HepG2 (cell line): ENCODE measurements around the gene SYCE3. TPM values are rescaled to one million over a fixed set of nuclear protein-coding genes. Genes with fewer than 3 reads are reported as not detected.

ENCODE experiments used
- AGO2 ChIP-seq: fragments of 200-400 bp; formaldehyde crosslinking; optimal IDR thresholded peaks from 2 replicates; pipeline ENCODE3; 2017; ENCODE audit warnings: mild to moderate bottlenecking, low read depth, low read length, moderate library complexity
- ARHGAP35 ChIP-seq: sonication (generic); formaldehyde crosslinking; IDR thresholded peaks from 2 replicates; pipeline ENCODE4 v1.9.0; 2022; ENCODE audit warnings: mild to moderate bottlenecking, inconsistent platforms, moderate library complexity, missing genetic modification reagents, borderline replicate concordance
- CHD4 ChIP-seq: fragments of 200-600 bp; sonication (generic); IDR thresholded peaks from 2 replicates; pipeline ENCODE4 v1.7.0; 2017; ENCODE audit warnings: mild to moderate bottlenecking, low read length, borderline replicate concordance
- HES4 ChIP-seq: sonication (generic); formaldehyde crosslinking; IDR thresholded peaks from 2 replicates; pipeline ENCODE4 v1.9.0; 2021; ENCODE audit warnings: mild to moderate bottlenecking, missing genetic modification reagents, borderline replicate concordance
- HMG20B ChIP-seq: conservative IDR thresholded peaks from 2 replicates; pipeline ENCODE4 v1.6.1; 2016; ENCODE audit warnings: missing genetic modification reagents, missing compliant biosample characterization
- KDM2A ChIP-seq: sonication (generic); formaldehyde crosslinking; IDR thresholded peaks from 2 replicates; pipeline ENCODE4 v1.4.0; 2020; ENCODE audit warnings: low read depth, missing genetic modification reagents, borderline replicate concordance
- MYC ChIP-seq: sonication (generic); formaldehyde crosslinking; IDR thresholded peaks from 2 replicates; pipeline ENCODE4 v1.9.0; 2021; ENCODE audit warnings: missing genetic modification reagents, borderline replicate concordance
- PCBP1 ChIP-seq: fragments of 200-400 bp; formaldehyde crosslinking; IDR thresholded peaks from 2 replicates; pipeline ENCODE4 v1.6.1; 2017; ENCODE audit warnings: mild to moderate bottlenecking, low read depth, low read length, borderline replicate concordance
- POGZ ChIP-seq: sonication (generic); formaldehyde crosslinking; IDR thresholded peaks from 2 replicates; pipeline ENCODE4 v1.4.0; 2020; ENCODE audit warnings: mild to moderate bottlenecking, missing genetic modification reagents
- TCF7 ChIP-seq: sonication (generic); IDR thresholded peaks from 2 replicates; pipeline ENCODE4 v1.6.1; 2016; ENCODE audit warnings: antibody characterized with exemption, low read depth
- ZBTB38 ChIP-seq: sonication (generic); formaldehyde crosslinking; IDR thresholded peaks from 2 replicates; pipeline ENCODE4 v1.5.1; 2020; ENCODE audit warnings: mild to moderate bottlenecking, missing genetic modification reagents
- ZNF138 ChIP-seq: sonication (generic); formaldehyde crosslinking; IDR thresholded peaks from 2 replicates; pipeline ENCODE4 v1.5.0; 2020; ENCODE audit warnings: mild to moderate bottlenecking, low read depth, missing genetic modification reagents
- ZNF747 ChIP-seq: sonication (generic); formaldehyde crosslinking; IDR thresholded peaks from 2 replicates; pipeline ENCODE4 v1.8.1; 2023; ENCODE audit warnings: missing genetic modification reagents, mild to moderate bottlenecking, borderline replicate concordance
- ZNF768 ChIP-seq: sonication (generic); formaldehyde crosslinking; IDR thresholded peaks from 2 replicates; pipeline ENCODE4 v1.4.0; 2020; ENCODE audit warnings: missing genetic modification reagents
- ZNF777 ChIP-seq: sonication (generic); formaldehyde crosslinking; IDR thresholded peaks from 2 replicates; pipeline ENCODE4 v1.4.0; 2020; ENCODE audit warnings: missing genetic modification reagents
- ZNF816 ChIP-seq: sonication (generic); formaldehyde crosslinking; IDR thresholded peaks from 2 replicates; pipeline ENCODE4 v1.8.0; 2022; ENCODE audit warnings: missing genetic modification reagents, mild to moderate bottlenecking, borderline replicate concordance
- polyA plus RNA-seq, 8 experiments: library from polyadenylated mRNA; depleted of rRNA in 3 of 8; stranded (reverse) in 7 of 8; unstranded in 1 of 8; fragments of >200 nt; fragmentation: Illumina TruSeq in 4 of 8; extraction: Trizol in 4 of 8; gene quantifications; 2 replicates each; pipeline versions ENCODE4 v1.2.1 to v1.2.3, GENCODE V29; 2011 to 2016; ENCODE audit warnings: low read depth in 4 of 8, missing spikeins in 1 of 8, mixed read lengths in 1 of 8; ENCODE audit not compliant: insufficient read depth in 1 of 8
- total RNA-seq, 5 experiments: library from RNA; depleted of rRNA; stranded (reverse); fragments of >200 nt; fragmentation: Illumina TruSeq; extraction: Trizol; gene quantifications; 2 replicates each; pipeline ENCODE4 v1.2.3, GENCODE V29; 2016; ENCODE audit warnings: low read depth in 1 of 5
- TF ChIP-seq, protein P1 (sequence below): sonication (generic); formaldehyde crosslinking; conservative IDR thresholded peaks from 2 replicates; pipeline ENCODE4 v1.4.0; 2020; ENCODE audit warnings: missing genetic modification reagents
- TF ChIP-seq, protein P2 (sequence below): sonication (generic); formaldehyde crosslinking; IDR thresholded peaks from 2 replicates; pipeline ENCODE4 v1.9.0; 2021; ENCODE audit warnings: mild to moderate bottlenecking, missing genetic modification reagents
- TF ChIP-seq, protein P3 (sequence below): IDR thresholded peaks from 2 replicates; pipeline ENCODE4 v1.6.1; 2012; ENCODE audit warnings: inconsistent platforms
- TF ChIP-seq, protein P4 (sequence below): sonication (generic); formaldehyde crosslinking; IDR thresholded peaks from 2 replicates; pipeline ENCODE4 v1.8.0; 2022; ENCODE audit warnings: mild to moderate bottlenecking, missing genetic modification reagents, borderline replicate concordance

Gene SYCE3
- total and polyA plus RNA-seq, 2 of the 13 experiments (the other 11 are each of a cell fraction or from before 2014, with no cell fraction given), result not detected

DNA sequence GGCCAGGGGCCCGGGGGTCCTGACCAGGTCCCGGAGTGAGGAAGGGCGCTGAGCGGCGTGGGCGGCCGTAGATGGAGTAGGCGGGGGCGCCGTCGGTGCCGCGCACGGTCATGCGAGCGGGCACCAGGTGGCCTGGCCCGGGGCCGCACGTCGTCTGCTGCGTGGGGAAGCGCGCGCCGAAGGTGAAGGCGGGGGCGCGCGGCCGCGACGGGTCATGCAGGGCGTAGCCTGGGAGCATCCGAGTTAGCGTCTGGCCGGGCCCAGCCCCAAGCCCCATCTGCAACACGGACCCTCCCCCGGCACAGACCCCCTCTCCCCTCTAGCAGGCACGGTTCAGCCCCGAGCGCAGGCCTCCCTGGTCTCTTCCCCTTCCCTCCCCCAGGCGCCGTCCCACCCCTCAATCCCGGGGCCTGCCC lies 31.2 kb downstream of the SYCE3 start (continued):
- TF ChIP-seq KDM2A (CRISPR knock-in tag) (peak; percentile 42; the same call in 1 of the 2 replicates), ARHGAP35 (CRISPR knock-in tag) (no peak), HMG20B (no peak), CHD4 (no peak), ZNF768 (CRISPR knock-in tag) (0 out of 2 replicates have a peak, but pooled peaks have one; percentile 14), ZBTB38 (CRISPR knock-in tag) (0 out of 2 replicates have a peak, but pooled peaks have one; percentile 2), AGO2 (peak; percentile 13), ZNF816 (CRISPR knock-in tag) (no peak), TCF7 (no peak), PCBP1 (no peak), ZNF777 (CRISPR knock-in tag) (peak; percentile 94), HES4 (CRISPR knock-in tag) (no peak), ZNF138 (CRISPR knock-in tag) (0 out of 2 replicates have a peak, but pooled peaks have one; percentile 27), POGZ (no peak), MYC (peak; percentile 11; the same call in 1 of the 2 replicates), ZNF747 (CRISPR knock-in tag) (0 out of 2 replicates have a peak, but pooled peaks have one; percentile 27)
- TF ChIP-seq, protein P1, sequence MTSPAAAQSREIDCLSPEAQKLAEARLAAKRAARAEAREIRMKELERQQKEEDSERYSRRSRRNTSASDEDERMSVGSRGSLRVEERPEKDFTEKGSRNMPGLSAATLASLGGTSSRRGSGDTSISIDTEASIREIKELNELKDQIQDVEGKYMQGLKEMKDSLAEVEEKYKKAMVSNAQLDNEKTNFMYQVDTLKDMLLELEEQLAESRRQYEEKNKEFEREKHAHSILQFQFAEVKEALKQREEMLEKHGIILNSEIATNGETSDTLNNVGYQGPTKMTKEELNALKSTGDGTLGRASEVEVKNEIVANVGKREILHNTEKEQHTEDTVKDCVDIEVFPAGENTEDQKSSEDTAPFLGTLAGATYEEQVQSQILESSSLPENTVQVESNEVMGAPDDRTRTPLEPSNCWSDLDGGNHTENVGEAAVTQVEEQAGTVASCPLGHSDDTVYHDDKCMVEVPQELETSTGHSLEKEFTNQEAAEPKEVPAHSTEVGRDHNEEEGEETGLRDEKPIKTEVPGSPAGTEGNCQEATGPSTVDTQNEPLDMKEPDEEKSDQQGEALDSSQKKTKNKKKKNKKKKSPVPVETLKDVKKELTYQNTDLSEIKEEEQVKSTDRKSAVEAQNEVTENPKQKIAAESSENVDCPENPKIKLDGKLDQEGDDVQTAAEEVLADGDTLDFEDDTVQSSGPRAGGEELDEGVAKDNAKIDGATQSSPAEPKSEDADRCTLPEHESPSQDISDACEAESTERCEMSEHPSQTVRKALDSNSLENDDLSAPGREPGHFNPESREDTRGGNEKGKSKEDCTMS (CRISPR knock-in tag), result no peak
- TF ChIP-seq, protein P2, sequence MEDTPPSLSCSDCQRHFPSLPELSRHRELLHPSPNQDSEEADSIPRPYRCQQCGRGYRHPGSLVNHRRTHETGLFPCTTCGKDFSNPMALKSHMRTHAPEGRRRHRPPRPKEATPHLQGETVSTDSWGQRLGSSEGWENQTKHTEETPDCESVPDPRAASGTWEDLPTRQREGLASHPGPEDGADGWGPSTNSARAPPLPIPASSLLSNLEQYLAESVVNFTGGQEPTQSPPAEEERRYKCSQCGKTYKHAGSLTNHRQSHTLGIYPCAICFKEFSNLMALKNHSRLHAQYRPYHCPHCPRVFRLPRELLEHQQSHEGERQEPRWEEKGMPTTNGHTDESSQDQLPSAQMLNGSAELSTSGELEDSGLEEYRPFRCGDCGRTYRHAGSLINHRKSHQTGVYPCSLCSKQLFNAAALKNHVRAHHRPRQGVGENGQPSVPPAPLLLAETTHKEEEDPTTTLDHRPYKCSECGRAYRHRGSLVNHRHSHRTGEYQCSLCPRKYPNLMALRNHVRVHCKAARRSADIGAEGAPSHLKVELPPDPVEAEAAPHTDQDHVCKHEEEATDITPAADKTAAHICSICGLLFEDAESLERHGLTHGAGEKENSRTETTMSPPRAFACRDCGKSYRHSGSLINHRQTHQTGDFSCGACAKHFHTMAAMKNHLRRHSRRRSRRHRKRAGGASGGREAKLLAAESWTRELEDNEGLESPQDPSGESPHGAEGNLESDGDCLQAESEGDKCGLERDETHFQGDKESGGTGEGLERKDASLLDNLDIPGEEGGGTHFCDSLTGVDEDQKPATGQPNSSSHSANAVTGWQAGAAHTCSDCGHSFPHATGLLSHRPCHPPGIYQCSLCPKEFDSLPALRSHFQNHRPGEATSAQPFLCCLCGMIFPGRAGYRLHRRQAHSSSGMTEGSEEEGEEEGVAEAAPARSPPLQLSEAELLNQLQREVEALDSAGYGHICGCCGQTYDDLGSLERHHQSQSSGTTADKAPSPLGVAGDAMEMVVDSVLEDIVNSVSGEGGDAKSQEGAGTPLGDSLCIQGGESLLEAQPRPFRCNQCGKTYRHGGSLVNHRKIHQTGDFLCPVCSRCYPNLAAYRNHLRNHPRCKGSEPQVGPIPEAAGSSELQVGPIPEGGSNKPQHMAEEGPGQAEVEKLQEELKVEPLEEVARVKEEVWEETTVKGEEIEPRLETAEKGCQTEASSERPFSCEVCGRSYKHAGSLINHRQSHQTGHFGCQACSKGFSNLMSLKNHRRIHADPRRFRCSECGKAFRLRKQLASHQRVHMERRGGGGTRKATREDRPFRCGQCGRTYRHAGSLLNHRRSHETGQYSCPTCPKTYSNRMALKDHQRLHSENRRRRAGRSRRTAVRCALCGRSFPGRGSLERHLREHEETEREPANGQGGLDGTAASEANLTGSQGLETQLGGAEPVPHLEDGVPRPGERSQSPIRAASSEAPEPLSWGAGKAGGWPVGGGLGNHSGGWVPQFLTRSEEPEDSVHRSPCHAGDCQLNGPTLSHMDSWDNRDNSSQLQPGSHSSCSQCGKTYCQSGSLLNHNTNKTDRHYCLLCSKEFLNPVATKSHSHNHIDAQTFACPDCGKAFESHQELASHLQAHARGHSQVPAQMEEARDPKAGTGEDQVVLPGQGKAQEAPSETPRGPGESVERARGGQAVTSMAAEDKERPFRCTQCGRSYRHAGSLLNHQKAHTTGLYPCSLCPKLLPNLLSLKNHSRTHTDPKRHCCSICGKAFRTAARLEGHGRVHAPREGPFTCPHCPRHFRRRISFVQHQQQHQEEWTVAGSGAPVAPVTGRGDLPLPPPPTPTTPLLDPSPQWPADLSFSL (CRISPR knock-in tag), result no peak
- TF ChIP-seq, protein P3, sequence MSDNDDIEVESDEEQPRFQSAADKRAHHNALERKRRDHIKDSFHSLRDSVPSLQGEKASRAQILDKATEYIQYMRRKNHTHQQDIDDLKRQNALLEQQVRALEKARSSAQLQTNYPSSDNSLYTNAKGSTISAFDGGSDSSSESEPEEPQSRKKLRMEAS, result peak; percentile 51; the same call in 1 of the 2 replicates
- TF ChIP-seq, protein P4, sequence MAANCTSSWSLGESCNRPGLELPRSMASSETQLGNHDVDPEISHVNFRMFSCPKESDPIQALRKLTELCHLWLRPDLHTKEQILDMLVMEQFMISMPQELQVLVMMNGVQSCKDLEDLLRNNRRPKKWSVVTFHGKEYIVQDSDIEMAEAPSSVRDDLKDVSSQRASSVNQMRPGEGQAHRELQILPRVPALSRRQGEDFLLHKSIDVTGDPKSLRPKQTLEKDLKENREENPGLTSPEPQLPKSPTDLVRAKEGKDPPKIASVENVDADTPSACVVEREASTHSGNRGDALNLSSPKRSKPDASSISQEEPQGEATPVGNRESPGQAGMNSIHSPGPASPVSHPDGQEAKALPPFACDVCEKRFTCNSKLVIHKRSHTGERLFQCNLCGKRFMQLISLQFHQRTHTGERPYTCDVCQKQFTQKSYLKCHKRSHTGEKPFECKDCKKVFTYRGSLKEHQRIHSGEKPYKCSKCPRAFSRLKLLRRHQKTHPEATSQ (CRISPR knock-in tag), result no peak
